ENCODE results near the gene ZNF672.
"Not testable (repeated sequence)": the region's sequence is repeated elsewhere in the genome, so short reads cannot be mapped to it uniquely, and the experiment has no call there.

Gene ZNF672

DNA sequence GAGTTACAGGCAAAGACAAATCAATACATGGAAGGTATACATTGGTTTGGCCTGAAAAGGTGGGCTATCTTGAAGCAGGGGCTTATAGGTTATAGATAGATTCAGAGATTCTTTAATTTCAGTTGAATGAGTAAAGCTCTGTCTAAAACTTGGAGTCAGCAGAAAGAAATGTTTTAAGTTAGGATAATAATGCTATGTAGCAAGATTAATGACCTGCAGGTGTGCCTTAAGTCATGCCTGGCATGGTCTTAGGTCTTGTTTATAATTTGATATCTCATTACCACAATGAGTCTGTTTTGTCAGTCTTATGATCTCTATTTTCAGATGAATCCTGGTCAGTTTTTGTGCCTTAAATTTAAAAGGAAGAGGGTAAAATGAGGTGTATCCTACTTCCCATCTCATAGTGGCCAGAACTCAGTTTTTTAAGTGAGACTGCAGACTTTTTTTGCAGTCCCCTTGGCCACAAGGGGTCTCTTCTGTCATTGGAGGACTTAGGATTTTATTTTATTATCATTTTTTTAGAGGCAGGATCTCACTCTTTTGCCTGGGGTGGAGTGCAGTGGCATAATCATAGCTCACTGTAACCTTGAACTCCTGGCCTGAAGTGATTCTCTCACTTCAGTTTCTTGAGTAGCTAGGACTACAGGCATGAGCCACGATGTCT lies 46.7 kb downstream of the ZNF672 start:
- in situ Hi-C loops (cut with MboI; ENCODE audit: low sequenced_read_pairs): no loop called here

- in situ Hi-C loops (cut with MboI; ENCODE audit: low sequenced_read_pairs): no loop called here
These were observed 47.6 kb downstream of the ZNF672 start for GRCh38 chr1:248885646-248886045.

- in situ Hi-C loops (cut with MboI; ENCODE audit: low sequenced_read_pairs): no loop called here
These were observed 48.3 kb downstream of the ZNF672 start for GRCh38 chr1:248886237-248886895.

DNA sequence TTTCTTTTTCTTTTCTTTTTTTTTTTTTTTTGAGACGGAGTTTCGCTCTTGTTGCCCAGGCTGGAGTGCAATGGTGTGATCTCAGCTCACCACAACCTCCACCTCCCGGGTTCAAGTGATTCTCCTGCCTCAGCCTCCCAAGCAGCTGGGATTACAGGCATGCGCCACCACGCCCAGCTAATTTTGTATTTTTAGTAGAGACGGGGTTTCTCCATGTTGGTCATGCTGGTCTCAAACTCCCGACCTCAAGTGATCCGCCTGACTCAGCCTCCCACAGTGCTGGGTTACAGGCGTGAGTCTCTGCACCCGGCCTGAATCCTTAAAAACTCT lies 51.9 kb downstream of the ZNF672 start:
- in situ Hi-C loops (cut with MboI; ENCODE audit: low sequenced_read_pairs): not testable (repeated sequence)

DNA sequence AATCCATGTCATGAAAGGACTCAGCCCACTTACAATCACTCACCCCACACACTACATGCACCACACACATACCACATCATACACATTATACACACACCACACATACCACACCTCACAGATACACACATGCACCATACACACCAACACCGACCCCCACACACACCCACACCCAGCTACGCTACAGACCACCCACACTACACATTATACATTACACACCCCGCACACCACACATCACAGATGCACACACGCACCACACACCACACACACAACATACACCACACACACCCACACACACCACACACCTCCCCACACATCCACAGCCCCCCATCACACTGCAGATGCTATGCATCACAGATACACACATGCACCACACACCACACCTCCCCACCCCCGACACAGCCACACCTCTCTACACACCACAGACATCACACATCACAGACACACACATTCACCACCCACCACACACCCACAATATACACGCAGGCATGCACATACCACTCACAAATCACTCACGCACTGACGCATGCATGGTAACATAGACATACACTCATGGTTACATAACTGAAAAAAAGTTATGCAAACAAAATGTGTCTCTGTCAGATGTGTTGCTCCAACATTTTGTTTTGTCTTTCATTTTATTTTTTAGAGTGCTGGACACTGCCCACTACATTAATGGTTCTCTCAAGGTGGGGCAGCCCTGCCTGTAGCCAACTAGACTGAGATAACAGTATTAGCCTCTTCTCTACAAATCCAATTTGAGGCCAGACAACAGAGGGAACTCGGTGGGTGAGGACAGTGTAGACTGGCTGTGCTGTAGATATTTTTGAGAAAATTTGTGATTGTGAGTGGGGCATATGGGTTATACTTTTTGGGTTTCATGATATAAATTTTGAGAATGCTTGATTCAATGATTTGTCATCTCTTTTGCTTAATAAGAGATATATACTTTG lies 52.8 kb downstream of the ZNF672 start:
- in situ Hi-C loops (cut with MboI; ENCODE audit: low sequenced_read_pairs): no loop called here

- in situ Hi-C loops (cut with MboI; ENCODE audit: low sequenced_read_pairs): no loop called here
These were observed 53.7 kb downstream of the ZNF672 start for GRCh38 chr1:248891758-248892157.

DNA sequence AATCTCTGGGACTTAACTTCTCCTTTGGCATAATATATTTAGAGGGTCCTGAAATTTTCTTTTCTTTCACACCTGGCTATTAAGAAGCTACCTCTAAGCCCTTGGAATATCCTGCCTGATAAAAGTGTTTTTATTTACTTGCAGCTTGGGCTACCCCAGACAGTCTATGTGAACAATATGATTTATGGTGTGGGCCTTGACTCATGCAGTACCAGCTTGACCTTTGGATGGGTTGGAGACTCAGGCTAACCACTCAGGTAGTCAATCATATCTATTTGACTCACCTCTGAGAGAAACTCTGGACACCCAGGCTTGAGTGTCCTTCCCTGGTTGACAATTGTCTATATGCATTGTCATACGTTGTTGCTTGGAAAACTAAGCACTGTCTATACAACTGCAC lies 54.6 kb downstream of the ZNF672 start:
- in situ Hi-C loops (cut with MboI; ENCODE audit: low sequenced_read_pairs): no loop called here

DNA sequence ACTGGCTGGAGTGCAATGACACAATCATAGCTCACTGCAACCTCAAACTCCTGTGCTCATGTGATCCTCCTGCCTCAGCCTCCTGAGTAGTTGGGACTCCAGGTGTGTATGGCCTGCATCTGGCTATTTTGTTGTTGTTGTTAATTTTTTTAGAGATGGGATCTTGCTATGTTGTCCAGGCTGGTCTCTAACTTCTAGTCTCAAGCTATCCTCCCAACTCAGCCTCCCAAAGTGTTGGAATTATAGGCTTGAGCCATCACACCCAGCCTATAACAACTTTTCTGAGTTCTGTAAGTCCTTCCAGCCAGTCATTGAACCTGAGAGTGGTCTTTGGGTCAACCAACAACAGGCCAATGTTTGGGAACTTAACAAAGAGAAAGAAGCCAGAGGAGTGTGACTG lies 56.8 kb downstream of the ZNF672 start:
- in situ Hi-C loops (cut with MboI; ENCODE audit: low sequenced_read_pairs): no loop called here

GRCh38 chr1:248897412-248898337 lies 59.7 kb downstream of the ZNF672 start:
- in situ Hi-C loops (cut with MboI; ENCODE audit: low sequenced_read_pairs): no loop called here

Measured in HL-60/S4 treated with phorbol 12-myristate 13-acetate at 8.2 ng/mL for 4 days and 3 days (cell line).